ENCODE results near the gene INSRR. TPM values are rescaled to one million over a fixed set of nuclear protein-coding genes. Genes with fewer than 3 reads are reported as not detected.

INSRR gene
- under 1 TPM in 1 of 7 donors, not detected in 6; 0.15 TPM for total RNA-seq
- under 1 TPM in 1 of 2 donors, not detected in 1; 0.02 TPM for polyA plus RNA-seq
- long read RNA-seq, donor 1 = 0 reads
- long read RNA-seq, donor 2 = 0 reads
- long read RNA-seq, donor 3, partial matches to known transcripts = 0 of 2 reads
- long read RNA-seq, donor 3, other reads (novel, unspliced or antisense) = 2 of 2 reads

- WGBS, 3 donors = 2 to 3% (median 2%) methylated on average over 36 to 39 of the region's 39 CpGs
- Histone ChIP-seq H3K9me3 (no peaks in the 10 kb centered on the region), H3K4me3 (peak within 1 kb of the TSS; percentile 21), H3K4me1 (ENCODE audit: insufficient read depth) (peaks cover 2% of the 10 kb centered on the region), H3K27ac (no peak within 1 kb of the TSS), H3K36me3 (no peaks in the 10 kb centered on the region), H3K27me3 (peaks cover 9% of the 10 kb centered on the region)
- TF ChIP-seq EP300 (IDR thresholded peaks at IDR 0.05) = no peak
- TF ChIP-seq, protein P1, sequence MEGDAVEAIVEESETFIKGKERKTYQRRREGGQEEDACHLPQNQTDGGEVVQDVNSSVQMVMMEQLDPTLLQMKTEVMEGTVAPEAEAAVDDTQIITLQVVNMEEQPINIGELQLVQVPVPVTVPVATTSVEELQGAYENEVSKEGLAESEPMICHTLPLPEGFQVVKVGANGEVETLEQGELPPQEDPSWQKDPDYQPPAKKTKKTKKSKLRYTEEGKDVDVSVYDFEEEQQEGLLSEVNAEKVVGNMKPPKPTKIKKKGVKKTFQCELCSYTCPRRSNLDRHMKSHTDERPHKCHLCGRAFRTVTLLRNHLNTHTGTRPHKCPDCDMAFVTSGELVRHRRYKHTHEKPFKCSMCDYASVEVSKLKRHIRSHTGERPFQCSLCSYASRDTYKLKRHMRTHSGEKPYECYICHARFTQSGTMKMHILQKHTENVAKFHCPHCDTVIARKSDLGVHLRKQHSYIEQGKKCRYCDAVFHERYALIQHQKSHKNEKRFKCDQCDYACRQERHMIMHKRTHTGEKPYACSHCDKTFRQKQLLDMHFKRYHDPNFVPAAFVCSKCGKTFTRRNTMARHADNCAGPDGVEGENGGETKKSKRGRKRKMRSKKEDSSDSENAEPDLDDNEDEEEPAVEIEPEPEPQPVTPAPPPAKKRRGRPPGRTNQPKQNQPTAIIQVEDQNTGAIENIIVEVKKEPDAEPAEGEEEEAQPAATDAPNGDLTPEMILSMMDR (IDR thresholded peaks at IDR 0.05) = no peak
- TF ChIP-seq POLR2A (IDR thresholded peaks at IDR 0.05) = no peak
- no peak for DNase-seq
- intact Hi-C loops (cut with DNase I) = loop anchor here in 1 of 4 donors (10.0 kb wide), 1 partner anchor 64 kb away; no protein-coding TSS in a partner anchor
Observed at GRCh38 chr1:156858959-156859522, at the start of gene INSRR. Gene INSRR (minus strand): TSS chr1:156859117. CDS start chr1:156858621, 496 bp downstream.

GRCh38 chr1:156908541-156908940 is 49.6 kb upstream of the INSRR start:
- Histone ChIP-seq H3K4me3 (no peak overlapping the region), H3K27me3 (no peaks in the 10 kb centered on the region), H3K4me1 (ENCODE audit: insufficient read depth) (peaks cover 10% of the 10 kb centered on the region), H3K9me3 (no peaks in the 10 kb centered on the region), H3K27ac (no peak overlapping the region), H3K36me3 (no peaks in the 10 kb centered on the region)
- TF ChIP-seq POLR2A (IDR thresholded peaks at IDR 0.05) (no peak), EP300 (IDR thresholded peaks at IDR 0.05) (no peak)
- TF ChIP-seq, protein P1 (IDR thresholded peaks at IDR 0.05) = no peak
- DNase-seq = no peak
- 77 to 81% (median 79%) methylated on average over 29 of the region's 29 CpGs for WGBS, 3 donors
- intact Hi-C loops (cut with DNase I) = no loop called here

DNA sequence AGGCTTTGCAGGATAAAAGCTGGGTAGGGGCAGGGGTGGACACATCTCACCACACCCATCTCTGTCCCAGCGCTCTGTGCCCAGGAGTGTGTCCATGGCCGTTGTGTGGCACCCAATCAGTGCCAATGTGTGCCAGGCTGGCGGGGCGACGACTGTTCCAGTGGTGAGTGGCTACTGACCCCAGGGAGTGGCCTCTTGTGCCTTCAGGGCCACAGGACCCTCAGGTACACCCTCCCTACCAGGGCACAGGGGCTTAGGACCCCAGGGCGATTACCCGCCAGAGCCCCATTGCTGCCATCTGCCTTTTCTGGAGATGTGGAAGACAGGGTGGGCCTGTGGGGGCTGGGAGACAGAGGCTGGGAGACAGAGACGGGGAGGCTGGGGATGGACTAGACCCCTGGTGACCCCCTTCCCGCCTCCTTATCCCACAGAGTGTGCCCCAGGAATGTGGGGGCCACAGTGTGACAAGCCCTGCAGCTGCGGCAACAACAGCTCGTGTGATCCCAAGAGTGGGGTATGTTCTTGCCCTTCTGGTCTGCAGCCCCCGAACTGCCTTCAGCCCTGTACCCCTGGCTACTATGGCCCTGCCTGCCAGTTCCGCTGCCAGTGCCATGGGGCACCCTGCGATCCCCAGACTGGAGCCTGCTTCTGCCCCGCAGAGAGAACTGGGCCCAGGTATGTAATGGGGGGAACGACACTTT is 47.4 kb upstream of the INSRR start:
- no peak overlapping the region for H3K27ac ChIP-seq
- WGBS, 3 donors = 93 to 97% (median 93%) methylated on average over 14 to 16 of the region's 16 CpGs
- intact Hi-C loops (cut with DNase I) = no loop called here

DNA sequence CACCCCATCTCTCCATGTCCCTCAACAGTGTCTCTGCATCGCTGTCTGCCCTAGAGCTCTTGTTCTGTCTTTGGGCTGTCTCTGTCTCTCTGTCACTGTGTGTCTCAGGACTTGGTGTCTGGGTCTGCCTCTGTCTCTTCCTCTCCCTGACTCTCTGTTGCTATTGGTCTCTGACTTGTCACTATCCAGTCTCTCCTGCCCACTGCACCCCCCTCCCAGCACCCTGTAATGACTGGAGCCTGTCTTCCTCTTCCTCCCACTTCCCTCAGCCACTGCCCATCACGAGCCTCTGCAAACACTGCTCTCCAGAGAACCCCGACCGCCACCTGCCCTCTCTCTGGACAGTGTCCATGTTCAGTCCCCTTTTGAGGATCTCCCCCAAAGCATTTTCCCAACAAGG is 46.7 kb upstream of the INSRR start:
- no peak overlapping the region for H3K27ac ChIP-seq
- no peaks in the 10 kb centered on the region for H3K27me3 ChIP-seq
- H3K36me3 ChIP-seq = no peaks in the 10 kb centered on the region
- DNase-seq = no peak
- intact Hi-C loops (cut with DNase I) = no loop called here
- H3K4me1 ChIP-seq (ENCODE audit: insufficient read depth) = peaks cover 29% of the 10 kb centered on the region
- WGBS, 3 donors = 74 to 80% (median 77%) methylated on average over 4 of the region's 4 CpGs
- H3K4me3 ChIP-seq = no peak overlapping the region
- H3K9me3 ChIP-seq = no peaks in the 10 kb centered on the region
- TF ChIP-seq POLR2A (IDR thresholded peaks at IDR 0.05) = no peak
- no peak for TF ChIP-seq EP300 (IDR thresholded peaks at IDR 0.05)
- TF ChIP-seq, protein P1 (IDR thresholded peaks at IDR 0.05) = no peak

More for the DNA sequence above, 47.4 kb upstream of the INSRR start:
- no peaks in the 10 kb centered on the region for H3K36me3 ChIP-seq
- no peaks in the 10 kb centered on the region for H3K9me3 ChIP-seq
- no peaks in the 10 kb centered on the region for H3K27me3 ChIP-seq
- no peak for DNase-seq
- no peak overlapping the region for H3K4me3 ChIP-seq
- TF ChIP-seq, protein P1 (IDR thresholded peaks at IDR 0.05) = no peak
- TF ChIP-seq POLR2A (IDR thresholded peaks at IDR 0.05) (no peak), EP300 (IDR thresholded peaks at IDR 0.05) (no peak)
- peaks cover 24% of the 10 kb centered on the region for H3K4me1 ChIP-seq (ENCODE audit: insufficient read depth)

Measured in ovary (tissue), 10 donors.